GM19240 (cell line): ENCODE results near the gene RHCG.
A peak's percentile ranks its signal among the peaks of the same experiment; 100 is the strongest.
"Not testable (repeated sequence)": the region's sequence is repeated elsewhere in the genome, so short reads cannot be mapped to it uniquely, and the experiment has no call there.

Experiments
- DNase-seq: peaks from one replicate; pipeline ENCODE4 v3.0.0; 2011; ENCODE audit warnings: low spot score; ENCODE audit not compliant: insufficient read length

RHCG gene

DNA sequence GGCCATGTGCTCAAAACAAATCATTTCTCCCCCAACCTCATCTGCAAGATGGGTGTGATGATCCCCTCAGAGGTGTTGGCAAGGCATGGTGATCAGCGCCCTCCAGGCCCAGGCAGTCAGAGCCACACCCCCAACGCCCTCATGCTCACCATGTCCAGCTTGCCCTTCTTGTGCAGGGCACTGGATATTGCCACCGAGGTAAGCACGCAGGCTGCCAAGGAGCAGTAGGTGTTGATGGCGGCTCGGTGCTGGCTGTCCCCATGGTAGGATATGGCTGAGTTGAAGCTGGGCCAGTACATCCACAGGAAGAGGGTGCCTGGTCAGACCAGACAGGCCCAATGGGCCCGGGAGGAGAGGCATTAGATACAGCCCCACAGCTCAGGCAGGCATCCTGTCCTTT lies 17.2 kb downstream of the RHCG start:
- no peak for DNase-seq

DNA sequence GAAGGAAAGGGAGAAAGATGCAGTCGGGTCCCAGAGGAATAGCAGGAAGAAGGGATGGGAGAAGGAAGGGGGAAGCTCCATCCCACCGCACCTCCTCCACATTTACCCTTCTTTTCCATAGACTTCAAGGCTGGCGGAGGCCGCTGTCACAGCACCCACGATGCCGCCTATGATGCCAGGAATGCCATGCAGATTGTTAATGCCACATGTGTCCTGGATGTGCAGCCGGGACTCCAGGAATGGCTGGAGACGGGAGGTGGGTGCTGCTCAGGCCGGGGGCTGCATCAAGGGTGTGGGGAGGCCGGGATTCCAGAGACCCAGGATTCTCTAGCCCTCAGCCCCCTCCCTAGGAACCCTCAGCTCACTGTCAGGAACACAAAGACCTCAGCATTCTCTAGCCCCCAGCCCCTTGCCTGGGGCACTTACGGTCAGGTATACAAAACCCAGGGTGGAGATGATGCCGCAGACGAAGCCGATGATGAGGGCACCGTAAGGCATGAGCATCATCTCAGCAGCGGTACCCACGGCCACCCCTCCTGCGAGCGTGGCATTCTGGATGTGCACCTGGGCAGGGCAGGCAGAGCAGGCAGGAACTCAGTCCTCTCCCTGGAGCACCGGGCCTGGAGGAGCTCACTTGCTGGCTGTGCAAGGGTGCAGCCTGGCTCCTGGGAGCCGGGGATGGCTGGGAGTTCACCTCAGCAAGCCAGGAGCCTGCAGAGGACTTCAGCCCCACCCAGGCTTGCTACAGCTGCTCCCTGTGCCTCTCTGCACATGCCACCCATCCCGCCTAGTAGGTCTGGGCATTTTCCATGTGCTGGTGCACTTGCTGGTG lies 18.8 kb downstream of the RHCG start:
- DNase-seq: no peak

DNA sequence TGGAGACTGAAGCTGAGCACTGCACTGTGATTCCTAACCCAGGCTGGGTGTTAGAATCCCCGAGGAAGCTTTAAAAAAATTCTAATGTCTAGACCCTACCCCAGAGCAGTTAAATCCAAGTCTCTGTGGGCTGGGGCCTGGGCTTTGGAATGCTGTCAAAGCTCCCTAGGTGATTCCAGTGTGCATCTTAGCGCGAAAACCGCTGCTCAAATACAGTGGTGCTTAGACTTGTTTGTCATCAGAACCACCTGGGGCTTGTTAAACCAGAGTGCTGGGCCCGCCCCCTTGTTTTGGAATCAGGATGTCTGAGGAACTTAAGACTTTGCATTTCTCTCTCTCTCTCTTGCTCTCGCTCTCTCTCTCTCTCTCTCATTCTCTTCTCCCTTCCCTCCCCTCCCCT lies 20.7 kb downstream of the RHCG start:
- DNase-seq: no peak

DNA sequence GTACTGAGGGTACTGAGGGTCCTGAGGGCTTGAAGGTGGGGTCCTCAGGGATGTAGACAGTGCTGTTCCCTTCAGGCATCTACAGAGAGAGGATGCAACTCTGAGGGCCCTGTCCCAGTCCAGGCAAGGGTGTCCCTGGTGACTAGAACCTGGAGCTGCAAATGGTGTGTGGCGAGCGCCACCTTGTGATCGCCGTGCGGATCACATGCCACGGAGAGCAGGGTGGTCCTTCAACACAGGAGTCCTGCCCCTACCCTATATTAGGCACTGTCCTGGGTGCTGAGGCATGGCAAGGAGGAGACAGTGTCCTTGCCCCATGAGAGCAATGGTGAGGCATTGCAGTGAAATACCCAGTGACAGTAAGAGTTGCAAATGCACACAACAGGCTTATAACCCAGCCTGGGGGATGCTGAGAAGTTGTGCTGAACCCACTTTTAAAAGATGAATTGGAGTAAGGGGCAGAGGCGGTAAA lies 23.6 kb downstream of the RHCG start:
- DNase-seq: peak; percentile 75

DNA sequence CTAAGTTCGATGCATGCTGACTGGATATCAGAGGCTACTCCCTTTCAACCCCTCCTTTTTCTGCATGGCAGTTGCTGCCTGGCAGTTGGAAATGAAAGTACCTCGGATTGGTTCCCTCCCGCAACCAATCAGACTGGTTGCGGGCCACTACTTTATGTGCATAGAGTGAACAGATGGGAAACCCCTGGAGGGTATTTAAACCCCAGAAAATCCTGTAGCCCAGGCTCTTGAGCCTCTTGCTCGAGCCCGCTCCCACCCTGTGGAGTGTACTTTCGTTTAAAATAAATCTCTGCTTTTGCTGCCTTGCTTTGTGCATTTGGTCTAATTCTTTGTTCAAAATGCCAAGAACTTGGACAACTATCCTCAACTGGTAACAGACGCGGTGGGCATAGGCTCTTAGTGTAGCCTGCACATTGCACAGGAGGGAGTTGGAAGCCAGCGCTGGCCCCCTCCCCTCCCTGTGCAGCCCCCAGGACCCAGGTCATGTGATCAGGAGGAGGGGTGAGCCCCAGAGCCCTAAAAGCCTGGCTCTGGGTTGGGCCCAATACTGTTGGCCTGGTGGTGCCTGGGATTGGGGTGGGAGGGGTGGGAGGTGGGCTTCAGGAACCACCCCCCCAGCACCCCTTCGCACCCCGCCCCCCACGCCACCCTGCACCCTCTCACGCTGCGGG lies 26.8 kb downstream of the RHCG start:
- no peak for DNase-seq

DNA sequence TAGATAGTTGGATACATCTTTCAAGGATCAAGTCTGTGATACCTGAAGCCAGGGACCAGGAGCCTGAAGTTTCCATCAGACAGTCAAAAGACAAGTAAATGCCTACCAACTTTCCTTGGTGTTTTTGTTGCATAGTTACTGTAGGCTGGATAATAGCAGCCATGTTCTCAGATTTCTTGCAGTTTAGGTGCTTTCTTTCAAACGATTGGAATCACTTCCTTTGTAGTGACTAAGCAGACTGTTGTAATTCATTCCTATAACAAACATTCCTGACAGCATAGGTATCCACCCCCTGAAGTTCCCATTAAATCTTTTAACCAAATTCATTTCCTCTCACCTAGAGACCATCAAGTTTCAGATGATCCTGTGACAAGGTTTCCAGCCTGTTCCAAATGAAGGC lies 27.6 kb downstream of the RHCG start:
- not testable (repeated sequence) for DNase-seq

DNA sequence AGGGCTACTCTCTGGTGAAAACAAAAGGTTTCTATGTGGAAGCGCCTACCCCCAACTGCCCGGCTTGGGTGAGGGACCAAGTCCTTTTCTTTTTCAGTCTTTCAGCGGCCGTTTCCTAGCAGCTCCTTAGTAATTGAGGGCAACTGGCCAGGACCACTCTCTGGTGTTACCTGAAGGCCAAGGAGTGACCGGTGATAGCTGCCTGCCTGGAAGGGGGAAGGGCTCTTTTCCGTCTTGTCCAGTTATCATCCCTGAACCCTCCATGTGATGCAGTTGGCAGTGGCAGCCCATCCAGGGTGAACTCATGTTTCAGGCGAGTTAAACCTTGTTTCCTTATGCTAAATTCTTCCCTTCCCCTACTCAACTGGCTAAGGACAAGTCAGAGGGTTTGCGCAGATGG lies 33.3 kb downstream of the RHCG start:
- DNase-seq: no peak

DNA sequence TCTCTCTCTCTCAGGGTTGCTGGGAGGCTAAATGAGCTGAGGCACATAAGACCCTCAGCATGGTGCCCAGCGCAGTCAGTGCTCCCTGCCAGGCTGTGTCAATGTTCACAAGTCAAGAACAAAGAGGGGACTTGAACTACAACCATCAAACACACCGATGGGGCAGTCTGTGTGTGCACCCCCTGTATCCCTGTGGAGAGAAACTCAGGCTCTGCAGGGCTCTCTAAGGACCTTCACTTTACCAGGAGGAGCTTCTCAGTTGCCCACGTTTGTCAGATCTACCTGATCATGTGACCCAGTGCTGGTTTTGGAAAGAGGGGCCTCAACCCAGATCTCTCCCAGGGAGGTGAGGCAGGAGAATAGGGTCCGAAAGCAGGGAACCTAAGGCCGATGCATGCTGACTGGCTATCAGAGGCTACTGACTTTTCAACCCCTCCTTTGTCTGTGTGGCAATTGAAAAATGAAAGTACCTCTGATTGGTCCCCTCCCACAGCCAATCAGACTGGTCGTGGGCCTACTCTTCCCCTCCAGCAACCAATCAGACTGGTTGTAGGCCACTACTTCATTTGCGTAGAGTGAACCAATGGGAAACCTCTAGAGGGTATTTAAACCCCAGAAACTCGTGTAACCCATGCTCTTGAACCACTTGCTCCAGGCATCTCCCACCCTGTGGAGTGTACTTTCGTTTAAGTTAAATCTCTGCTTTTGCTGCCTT lies 34.0 kb downstream of the RHCG start:
- DNase-seq: no peak

DNA sequence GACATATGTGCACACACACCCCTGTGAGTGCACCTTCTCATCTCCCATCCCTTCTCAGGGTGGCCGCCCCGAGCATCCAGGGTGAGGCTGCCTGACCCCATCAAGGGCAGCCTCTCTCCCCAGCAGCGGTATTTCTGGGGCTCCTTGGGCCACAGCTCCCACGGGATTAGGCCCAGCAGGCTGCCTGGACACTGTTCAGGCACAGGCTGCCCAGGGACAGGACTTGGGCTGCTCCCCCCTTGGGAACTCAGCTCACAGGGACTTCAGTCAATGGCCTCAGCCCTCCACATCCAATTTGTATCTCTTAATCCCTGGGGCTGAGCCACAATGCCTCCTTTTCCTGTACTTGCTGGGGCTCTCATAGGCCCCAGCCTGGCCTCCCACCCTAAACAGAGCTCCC lies 35.0 kb downstream of the RHCG start:
- DNase-seq: no peak

DNA sequence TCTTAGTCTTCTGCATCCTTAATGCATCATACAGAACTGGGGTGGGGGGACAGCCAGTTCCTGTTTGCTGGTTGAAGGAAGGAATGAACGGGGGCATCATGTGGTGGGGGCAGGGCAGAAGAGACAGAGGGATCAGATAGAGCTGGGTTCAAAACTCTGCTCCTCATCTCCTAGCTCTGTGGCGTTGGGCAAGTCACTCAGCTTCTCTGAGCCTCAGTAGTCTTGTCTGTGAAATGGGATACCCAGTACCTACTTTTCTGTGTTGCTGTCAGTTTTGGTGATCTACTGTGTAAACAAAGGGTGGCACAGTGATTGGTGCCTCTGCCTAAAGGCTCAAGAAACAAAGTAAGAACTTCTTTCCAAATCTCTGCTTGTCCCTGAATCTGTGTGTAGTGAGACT lies 36.3 kb downstream of the RHCG start:
- no peak for DNase-seq

DNA sequence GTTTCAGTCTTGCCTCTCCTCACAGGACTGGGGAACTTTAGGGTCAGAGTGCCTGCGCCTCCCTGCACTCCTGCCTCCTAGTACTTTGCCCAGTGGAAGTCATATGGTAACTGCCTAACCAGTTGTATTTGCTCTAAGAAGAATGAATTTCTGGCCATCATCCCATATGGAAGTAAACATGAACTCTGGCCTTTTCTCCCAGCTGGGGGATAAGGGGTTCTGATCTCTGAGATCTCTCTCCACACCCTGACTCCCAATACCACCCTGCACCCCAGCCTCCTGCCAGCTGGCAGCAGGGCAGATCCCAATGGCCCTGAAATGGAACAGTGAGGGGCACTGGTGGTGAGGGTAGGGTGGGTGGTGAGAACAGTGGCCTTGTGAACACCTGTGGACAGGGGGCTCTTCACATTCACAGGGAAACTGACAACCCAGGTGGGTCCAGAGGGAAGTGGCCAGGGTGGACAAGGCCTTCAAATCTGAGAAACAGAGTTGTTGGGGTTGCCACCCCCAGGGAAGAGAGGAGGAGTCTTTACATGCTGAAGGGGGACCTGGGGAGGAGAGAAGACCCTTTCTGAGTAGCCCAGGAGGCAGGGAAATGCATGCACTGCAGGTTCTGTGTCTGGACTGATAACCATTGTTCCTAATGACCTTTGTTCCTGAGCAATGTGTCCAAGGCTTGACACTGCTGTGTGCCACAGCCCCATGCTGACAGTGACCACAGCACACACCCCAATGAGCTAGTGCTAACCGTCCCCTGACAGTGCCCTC lies 36.9 kb downstream of the RHCG start:
- no peak for DNase-seq

DNA sequence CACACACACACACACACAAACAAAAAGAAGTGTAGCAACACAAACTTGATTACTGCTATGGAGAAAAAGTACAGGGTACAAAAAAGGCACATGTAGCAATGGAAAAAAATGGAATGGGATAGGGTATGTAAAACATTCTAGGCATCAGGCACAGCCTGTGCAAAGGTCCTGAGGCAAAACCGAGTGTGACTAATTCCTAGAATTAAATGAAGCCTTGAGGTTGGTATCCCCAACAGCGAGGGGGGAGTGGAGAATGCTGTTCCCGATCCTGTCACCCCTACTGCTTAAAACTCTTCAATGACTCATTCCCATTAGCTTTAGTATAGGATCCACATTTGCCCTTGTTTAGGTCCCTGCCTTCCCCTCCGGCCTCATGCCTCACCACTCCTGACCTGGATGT lies 37.9 kb downstream of the RHCG start:
- no peak for DNase-seq

DNA sequence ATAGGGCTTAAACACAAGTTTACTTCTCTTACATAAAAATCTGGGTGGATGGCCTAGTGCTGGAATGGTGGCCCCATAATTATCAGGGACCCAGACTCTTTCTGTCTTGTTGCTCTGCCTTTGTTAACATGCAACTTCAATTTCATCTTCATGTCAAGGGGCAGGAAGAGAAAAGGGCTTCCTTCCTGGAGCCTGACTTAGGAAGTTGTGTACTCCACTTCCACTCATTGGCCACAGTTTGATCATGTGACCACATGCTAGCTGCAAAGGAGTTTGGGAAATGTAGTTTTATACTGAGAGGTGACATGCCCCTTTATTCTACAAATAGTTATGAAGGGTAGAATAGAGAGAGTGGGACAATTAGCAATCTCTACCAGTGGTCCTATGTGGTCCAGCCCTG lies 39.3 kb downstream of the RHCG start:
- peak; percentile 49 for DNase-seq

DNA sequence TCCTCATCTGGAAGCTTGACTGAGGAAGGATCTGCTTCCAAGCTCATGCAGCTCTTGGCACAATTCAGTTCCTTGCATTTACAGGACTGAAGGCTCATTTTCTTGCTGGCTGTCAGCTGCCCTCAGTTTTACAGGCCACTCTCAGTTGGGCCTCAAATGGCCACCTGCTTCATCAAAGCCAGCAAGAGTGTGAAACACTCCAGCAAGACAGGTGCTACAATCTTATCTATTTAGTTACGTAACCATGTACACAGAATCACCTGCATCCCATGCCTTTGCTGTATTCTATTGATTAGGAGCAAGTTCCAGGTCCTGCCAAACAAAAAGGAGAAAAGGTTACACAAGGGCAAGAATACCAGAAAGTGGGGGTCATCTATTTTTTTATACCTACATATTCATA lies 40.8 kb downstream of the RHCG start:
- no peak for DNase-seq

DNA sequence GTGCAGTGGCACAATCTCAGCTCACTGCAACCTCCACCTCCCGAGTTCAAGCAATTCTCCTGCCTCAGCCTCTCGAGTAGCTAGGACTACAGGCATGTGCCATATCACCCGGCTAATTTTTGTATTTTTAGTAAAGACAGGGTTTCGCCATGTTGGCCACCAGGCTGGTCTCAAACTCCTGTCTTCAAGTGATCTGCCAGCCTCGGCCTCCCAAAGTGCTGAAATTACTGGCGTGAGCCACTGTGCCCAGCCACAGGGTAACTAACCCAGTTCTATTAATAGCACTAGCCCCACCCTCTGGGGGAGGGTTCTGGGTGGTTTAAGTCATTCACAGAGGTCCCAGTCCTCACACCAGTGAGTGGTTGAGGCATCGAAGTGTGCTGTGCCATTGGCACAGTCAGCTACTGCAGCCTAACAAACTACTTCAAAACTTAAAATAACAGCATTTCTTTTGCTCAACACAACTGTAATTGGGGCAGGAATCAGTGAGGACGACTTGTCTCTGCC lies 44.0 kb downstream of the RHCG start:
- no peak for DNase-seq

DNA sequence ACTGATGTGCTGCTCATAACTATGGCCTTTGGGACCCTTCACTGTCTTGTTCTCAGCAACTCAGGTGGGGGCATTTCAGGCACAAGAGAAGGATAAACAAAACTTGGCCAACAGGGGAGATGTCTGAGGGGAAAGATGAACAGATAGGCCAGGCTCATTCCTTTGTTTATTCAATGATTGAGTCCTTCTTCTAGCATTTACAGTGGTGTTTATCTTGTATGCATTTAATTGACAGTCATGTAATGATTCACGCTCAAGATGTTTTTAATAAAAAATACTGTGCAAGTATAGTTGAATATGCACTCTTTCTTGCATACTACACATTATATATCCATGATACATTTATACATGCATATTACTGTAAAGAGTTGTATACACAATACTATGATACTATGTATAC lies 44.5 kb downstream of the RHCG start:
- no peak for DNase-seq

DNA sequence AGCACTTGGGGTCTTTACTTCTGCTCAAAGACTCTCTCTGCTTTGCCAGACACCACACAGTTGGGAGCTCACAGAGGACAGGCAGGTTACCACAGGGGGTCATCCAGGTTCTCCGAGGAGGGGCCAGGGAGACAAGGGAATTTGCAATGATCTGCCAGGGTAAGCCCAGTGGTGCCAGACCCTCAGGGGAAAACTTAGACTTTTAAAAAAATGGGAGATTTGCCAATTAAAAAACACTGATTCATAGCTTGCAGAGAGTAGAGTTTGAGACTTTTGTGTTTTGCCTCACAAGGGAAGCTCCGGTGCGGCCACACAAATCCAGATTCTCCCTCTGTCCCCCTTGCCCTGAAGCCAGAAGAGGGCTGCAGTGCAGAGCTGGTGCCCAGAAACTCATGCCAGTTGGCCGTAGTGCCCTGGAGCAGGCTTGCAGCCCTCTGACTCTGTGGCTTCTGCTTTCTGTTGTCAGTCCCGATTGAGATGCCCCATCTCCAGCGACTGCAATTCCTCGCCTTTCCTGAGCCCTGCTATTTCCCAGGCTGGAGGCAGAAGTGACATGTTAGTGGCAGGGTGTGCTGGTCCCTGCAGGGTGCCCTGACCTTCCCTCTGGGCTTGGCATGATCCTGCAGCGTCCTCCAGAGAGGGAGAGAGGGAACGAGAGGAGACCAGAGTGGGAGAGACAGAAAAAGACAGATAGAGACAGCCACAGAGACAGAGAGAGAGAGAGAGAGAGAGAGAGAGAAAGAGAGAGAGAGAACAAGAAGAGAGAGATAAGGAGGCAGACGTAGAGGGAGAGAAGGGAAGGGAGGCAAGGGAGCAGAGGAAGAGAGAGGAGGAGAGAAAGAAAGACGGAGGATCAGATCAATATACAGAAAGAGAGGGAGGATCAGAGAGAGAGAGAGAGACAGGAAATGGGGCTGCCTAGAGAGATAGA lies 46.0 kb downstream of the RHCG start:
- no peak for DNase-seq

DNA sequence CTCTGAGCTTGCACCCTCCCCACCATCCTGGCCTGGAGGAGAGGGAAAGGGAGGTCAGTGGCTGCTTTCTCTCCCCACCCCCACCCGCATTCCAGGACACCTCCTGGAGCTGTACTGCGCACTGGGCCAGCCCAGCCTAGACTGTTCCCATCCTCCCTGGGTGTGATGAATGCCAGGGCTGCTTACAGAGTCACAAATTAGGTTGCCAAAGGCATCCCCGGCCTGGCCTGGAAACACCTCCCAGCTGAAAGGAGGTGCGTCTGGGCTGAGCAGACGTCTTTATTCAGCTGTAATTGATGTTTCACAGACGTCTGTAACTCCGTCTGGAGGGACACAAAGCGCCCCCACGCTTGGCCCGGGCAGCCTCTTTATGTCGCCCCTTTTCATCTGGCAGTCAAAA lies 47.6 kb downstream of the RHCG start:
- no peak for DNase-seq

DNA sequence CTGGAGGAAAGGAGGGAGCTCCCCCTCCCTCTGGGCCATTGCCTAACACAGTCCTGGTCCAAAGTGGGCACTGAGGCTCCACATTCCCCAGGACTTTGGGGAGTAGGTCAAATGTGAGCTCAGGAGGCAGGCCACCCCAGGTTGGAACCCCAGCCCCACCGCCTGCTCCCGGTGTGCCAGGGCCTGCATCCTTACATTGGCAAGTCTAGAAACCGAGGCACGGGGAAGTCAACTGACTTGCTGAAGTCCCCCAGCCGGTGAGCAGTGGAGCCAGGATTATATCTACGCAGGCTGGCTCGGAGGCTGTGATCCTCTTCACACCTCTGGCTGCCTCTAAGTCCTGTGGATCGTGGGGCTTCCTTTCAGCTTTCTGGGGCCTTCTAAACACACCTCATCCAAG lies 48.7 kb downstream of the RHCG start:
- DNase-seq: no peak

DNA sequence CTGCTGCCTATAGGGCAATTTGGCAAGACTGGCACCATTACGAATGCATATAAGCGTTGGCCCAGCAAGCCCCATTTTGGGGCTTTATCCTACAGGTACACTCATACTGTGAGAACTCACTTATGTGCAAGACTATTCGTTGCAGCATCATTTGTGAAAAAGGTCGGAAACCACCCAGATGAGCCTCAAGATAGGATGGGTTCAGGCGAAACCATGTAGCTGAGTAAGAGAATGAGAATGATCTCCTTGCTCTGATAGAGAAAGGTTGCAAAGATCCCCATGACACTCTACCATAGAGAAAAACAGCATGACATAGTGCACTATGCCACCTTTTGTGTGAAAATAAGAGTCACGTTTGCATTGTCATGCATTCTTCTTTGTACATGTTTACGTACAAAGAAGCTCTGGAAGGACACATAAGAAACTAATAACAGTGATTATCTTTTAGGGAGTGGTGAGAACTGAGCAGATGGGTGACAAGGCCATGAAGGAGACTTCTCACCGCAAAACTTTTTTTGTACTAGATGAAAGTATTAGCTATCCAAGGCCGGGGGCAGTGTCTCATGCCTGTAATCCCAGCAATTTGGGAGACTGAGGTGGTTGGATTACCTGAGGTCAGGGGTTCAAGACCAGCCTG lies 50.0 kb downstream of the RHCG start:
- DNase-seq: no peak
